PC-9 (cell line): ENCODE data around the gene SMIM24.

Experiments used
- EZH2 ChIP-seq: fragments of 200-600 bp; sonication (generic); IDR thresholded peaks from 2 replicates; pipeline ENCODE4 v1.8.0; 2017; ENCODE audit warnings: antibody characterized with exemption, low read depth
- TF ChIP-seq, protein P1 (sequence below): fragments of 200-600 bp; sonication (generic); conservative IDR thresholded peaks from 2 replicates; pipeline ENCODE4 v1.6.1; 2017; ENCODE audit warnings: mixed run types, antibody characterized with exemption, mild to moderate bottlenecking, moderate library complexity

DNA sequence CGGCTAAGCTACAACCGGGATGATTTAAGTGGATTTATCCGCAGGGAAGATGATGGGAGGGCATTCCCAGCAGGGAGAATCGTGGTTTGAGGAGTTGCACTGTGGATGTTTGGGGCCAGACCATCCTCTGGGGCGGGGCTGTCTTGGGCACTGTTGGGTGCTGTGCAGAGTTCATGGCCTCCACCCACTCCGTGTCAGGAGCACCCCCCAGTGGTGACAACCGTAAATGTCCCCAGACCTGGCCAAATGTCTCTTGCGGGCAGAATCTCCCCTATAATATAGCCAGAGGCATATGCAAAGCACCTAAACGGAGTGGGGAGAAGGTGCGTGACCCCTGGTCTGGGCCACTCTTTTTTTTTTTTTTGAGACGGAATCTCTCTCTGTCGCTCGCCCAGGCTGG is 40.2 kb downstream of the SMIM24 start:
- no peak for TF ChIP-seq EZH2
- TF ChIP-seq, protein P1, sequence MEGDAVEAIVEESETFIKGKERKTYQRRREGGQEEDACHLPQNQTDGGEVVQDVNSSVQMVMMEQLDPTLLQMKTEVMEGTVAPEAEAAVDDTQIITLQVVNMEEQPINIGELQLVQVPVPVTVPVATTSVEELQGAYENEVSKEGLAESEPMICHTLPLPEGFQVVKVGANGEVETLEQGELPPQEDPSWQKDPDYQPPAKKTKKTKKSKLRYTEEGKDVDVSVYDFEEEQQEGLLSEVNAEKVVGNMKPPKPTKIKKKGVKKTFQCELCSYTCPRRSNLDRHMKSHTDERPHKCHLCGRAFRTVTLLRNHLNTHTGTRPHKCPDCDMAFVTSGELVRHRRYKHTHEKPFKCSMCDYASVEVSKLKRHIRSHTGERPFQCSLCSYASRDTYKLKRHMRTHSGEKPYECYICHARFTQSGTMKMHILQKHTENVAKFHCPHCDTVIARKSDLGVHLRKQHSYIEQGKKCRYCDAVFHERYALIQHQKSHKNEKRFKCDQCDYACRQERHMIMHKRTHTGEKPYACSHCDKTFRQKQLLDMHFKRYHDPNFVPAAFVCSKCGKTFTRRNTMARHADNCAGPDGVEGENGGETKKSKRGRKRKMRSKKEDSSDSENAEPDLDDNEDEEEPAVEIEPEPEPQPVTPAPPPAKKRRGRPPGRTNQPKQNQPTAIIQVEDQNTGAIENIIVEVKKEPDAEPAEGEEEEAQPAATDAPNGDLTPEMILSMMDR: peak; percentile 50
